Non-pigmented ciliary epithelial cell (primary cell): ENCODE data around the gene SNX19.
A peak's percentile ranks its signal among the peaks of the same experiment; 100 is the strongest.
"Not testable (repeated sequence)": the region's sequence is repeated elsewhere in the genome, so short reads cannot be mapped to it uniquely, and the experiment has no call there.

Source experiments
- DNase-seq: peaks from one replicate; pipeline ENCODE4 v3.0.0-alpha.2; 2010; ENCODE audit warnings: low read depth

The SNX19 gene

DNA sequence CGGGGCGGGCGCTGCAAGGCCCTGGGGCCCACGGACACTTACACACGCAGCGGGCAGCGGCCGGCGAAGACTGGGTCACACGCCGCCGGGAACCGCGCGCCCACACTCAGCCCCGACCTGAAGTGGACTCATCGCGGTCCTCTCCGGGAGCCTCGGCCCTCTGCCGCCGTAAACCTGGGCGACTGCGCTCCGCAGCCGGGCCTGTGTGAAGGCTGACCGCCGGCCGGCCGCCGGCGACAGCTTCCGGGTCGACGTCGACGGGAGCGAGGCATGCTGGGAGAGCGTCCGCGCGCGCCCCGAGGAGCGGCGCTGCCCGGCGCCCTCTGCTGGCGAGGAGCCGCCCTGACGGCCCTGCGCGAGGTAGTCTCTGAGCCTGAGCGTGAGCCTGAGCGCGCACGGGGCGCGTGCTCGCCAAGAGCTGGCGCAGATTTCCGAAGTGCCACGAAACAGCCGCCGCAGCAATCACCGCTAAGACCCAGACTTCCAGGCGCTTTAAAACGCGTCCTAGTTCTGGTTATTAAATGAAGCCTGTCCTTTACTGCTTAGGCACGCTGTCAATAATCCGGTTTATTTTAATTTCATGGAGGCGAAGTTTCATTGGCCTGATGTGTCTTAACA is at the start of gene SNX19:
Gene SNX19 (minus strand): TSS at position 242 of the 618 bp plus-strand sequence. CDS start 540 bp downstream, outside the sequence.
- DNase-seq = no peak

GRCh38 chr11:130964058-130964792 is 47.9 kb upstream of the SNX19 start:
- no peak for DNase-seq

GRCh38 chr11:130947889-130948288 is 31.6 kb upstream of the SNX19 start:
- no peak for DNase-seq

DNA sequence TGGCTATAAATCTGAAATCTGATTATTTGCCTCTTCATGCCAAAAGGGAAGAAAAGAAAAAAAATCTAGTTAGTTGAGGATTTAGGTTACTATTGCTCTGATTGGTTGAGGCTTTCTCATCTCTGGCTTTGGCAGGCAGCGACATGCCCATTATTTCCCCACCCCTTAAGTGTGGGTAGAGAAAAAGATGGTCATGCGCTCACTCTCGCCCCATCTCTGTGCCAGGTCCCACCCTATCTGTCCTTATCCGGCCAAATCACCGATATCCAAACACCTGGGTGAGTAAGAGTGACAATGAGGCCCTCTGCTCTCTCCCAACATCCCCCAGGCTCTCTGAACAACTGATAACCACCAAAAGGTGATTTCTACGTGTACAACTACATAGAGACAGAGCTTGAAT is 31.2 kb upstream of the SNX19 start:
- DNase-seq = no peak

- no peak for DNase-seq
These were observed 30.8 kb upstream of the SNX19 start for GRCh38 chr11:130947058-130947457.

DNA sequence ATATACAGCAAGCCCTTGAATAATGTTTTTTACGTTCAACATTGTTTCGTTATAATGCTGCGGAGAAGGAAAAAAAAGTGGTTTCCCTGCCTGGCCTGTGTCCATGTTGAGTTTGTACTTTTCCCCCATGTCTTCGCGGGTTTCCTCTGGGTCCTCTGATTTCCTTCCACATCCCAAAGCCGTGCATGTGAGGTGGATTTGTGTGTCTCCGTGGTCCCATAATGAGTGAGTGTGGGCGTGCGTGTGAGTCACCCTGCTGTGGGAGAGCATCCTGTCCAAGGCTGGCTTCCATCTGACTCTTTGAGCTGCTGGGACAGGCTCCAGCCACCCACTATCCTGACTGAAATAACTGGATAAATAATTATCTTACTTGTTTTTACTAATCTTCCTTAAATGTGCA is 29.6 kb upstream of the SNX19 start:
- peak; percentile 64 for DNase-seq

- DNase-seq = no peak
These were observed 24.4 kb upstream of the SNX19 start for GRCh38 chr11:130940706-130941105.

DNA sequence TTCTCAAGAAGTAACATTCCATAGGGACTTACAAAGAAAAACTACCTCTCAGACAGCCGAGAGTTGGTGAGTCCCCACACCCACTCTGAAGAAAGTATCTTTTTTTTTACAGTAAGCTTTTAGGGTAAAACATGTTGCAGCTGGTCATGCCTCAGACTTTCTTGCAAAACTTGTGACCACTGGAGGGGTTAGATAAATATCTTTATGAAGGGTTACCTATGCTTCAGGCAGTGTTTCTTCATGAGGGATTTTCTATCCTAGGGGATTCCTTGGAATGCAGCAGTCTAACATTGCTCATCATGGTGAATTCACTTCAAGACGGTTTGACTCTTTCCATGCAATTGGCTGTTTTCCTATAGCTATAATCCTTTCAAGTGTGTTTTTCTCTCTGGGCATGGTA is 20.8 kb upstream of the SNX19 start:
- DNase-seq = no peak

DNA sequence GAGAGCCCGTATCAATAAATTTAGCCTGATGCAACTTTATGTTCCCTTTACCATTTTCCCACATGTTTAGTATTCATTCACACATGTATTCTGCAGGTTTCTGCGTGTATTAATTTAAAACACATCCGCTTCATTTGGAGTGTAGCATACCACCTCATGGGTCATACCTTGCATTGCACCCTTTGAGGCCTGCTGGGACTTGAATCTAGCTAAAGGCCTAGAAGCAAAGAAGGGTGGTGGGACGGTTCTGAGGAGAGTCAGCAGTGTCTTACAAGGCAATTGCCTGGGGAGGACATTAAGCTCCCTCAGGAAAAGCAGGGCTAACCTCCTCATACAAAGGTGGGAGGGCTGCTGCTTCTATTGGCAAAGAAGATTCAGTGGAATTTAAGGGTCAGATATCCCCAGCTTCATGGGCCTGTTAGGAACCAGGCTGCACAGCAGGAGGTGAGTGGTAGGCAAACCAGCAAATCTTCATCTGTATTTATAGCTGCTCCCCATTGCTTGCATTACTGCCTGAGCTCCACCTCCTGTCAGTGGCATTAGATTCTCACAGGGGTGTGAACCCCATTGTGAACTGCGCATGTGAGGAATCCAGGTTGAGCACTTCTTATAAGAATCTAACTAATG is 15.9 kb upstream of the SNX19 start:
- no peak for DNase-seq

DNA sequence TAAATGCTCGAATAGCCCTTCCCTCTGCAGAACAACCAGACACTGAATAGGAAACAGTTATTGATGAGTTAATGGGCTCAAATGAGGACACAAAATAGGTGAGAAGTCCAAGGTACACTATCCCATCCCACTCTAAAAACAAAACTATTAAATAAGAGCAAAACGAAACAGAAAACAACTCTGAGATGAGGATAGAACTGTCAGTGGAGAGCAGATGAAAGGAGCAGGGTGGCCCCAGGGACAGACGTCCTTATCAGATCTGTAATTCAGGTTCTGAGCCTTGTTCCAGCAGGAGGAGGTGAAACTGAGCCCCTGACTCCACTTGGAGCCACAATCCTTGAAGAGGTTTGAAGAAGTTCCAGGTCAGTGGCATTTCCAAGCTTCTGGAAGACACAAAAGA is 8.5 kb upstream of the SNX19 start:
- no peak for DNase-seq

DNA sequence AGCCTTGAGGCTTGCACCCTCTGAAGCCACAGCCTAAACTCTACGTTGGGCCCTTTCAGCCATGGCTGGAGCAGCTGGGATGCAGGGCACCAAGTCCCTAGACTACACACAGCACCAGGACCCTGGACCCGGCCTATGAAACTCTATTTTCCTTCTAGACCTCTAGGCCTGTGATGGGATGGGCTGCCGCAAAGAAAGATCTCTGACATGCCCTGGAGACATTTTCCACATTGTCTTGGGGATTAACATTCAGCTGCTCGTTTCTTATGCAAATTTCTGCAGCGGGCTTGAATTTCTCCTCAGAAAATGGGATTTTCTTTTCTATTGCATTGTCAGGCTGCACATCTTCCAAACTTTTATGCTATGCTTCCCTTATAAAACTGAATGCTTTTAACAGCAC is 4.3 kb upstream of the SNX19 start:
- DNase-seq = not testable (repeated sequence)

DNA sequence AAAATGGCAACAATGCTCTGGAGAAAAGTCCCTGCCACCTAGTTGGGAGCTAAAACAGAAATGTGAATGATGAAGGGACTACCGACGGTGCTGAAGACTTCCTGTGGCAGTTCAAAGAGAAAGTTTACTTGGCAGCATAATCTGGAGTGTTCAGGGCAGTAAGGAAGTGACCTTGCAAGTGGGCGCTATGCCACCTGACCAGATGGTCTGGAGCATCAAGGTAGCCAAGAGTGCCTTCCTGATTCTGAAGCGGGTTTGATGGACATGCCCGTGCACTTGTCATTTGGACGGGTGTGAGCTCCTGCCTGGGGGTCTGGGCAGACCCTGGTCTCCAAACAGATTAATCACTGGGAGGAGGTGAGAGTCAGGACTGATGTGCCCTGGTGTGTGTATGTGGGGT is 1.8 kb upstream of the SNX19 start:
- DNase-seq = no peak

- no peak for DNase-seq
These were observed 631 bp upstream of the SNX19 start for GRCh38 chr11:130916910-130917309.

DNA sequence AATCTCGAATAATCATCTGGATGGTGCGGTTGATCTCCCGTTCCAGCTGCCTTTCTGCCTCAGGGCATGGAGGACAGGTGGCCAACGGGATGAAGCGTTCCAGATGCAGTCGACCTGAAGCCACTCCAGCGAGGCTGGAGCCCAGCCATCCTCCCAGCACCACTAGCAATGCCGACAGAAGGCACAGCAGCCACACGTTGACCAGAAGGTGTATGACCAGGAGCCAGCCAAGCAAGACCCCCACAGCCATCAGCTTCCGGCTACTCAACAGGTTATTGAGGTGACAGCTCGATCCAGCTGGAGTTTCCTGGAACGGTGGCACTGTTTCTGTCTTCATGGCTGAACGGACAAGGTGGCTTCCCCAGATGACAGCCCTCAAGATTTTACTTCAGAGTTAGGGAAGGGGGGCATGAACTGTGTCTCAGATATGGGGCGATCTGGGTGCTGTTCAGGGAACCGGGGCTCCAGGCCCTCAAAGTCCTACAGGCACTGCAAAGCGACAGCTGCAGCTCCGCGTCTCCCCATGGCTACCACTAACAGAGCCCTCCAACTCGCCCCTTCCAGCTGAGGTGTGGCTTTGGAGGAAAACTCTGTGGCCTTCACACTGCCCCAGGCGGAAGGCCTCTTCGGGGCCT is 559 bp downstream of the SNX19 start:
- DNase-seq = no peak

- no peak for DNase-seq
These were observed 3.0 kb downstream of the SNX19 start for GRCh38 chr11:130913268-130913667.

DNA sequence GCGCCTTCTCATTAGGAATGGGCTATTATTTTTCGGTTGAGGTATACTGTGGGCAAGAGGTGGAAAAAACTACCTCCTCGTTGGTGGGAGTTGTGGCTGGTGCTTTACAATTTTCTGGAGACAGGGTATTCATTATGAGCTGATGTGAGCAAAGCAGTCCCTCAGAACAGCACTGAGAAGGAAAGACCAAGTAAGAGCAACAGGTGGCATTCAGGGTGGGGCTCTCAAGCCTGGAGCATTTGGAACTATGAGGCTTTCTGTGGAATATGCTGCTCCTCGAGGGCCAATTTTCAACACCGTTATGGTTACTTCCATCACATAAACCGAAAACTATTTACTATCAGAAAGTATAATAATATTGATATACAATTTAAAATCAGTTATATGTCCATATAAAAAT is 3.7 kb downstream of the SNX19 start:
- no peak for DNase-seq

GRCh38 chr11:130911306-130911705 is 5.0 kb downstream of the SNX19 start:
- DNase-seq = no peak

- no peak for DNase-seq
These were observed 6.6 kb downstream of the SNX19 start for GRCh38 chr11:130909650-130910049.

DNA sequence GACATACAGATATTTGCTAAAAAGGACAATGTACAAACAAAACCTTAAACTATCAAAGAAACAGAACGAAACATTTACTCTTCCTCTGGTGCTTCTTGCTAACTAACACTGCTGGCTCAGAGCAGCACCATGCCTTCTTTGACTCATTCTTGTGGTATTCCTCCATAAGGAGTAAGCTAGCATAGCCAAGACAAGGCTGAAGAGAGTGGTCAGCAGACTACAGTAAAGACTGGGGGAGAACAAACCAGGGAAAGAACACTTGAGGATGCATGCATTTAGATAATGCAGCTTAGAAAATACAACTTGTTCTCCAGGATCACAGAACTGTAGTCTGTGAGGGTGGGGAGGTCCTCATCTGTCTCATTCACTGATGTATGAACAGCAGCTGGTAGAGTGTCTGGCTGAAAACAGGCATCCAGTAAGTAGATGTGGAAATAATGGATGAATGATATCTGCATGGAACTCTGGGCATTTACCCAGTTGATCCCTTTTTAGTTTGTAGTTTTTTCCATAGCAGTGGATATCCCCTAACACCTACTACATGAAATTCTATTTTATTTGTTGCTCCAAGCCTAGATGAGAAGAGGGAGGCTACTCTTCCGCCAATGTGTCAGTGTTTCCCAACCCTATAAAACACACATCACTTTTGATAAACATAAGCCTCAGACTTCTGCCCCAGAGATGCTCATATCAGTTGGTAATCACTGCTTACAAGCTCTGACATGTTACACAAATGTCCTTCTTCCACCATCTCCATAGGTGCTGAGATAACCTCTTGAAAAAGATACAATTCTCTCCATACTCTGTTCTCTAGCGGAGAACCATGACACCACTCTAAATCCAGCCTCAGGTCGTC is 7.3 kb downstream of the SNX19 start:
- DNase-seq = peak; percentile 83

DNA sequence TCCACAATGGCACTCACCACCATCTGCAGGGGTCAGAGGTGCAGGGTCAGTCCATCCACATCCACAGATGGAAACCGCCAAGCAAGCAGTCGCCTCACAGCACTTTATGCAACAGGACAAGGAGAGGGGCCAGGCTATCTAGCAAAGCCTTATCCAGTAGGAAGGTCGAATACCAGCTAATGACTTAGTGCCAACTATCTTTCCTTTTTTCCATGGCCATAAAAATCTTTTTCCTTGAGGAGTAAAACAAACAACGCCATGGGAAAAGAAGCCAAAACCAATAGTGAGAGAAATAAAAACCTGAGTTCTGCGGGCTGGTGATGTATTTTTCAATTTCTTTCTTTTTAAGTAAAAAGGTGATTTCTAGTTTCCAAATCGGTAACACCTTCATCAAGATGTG is 8.2 kb downstream of the SNX19 start:
- no peak for DNase-seq

GRCh38 chr11:130907229-130907628 is 9.1 kb downstream of the SNX19 start:
- no peak for DNase-seq

- no peak for DNase-seq
These were observed 9.7 kb downstream of the SNX19 start for GRCh38 chr11:130906616-130907015.
